ENCODE data around the gene LGR6. TPM values are rescaled to one million over a fixed set of nuclear protein-coding genes. Genes with fewer than 3 reads are reported as not detected.

The LGR6 gene
- total and polyA plus RNA-seq, 10 of the 15 experiments (the other 5 are each of a cell fraction or from before 2014, with no cell fraction given) = not detected

DNA sequence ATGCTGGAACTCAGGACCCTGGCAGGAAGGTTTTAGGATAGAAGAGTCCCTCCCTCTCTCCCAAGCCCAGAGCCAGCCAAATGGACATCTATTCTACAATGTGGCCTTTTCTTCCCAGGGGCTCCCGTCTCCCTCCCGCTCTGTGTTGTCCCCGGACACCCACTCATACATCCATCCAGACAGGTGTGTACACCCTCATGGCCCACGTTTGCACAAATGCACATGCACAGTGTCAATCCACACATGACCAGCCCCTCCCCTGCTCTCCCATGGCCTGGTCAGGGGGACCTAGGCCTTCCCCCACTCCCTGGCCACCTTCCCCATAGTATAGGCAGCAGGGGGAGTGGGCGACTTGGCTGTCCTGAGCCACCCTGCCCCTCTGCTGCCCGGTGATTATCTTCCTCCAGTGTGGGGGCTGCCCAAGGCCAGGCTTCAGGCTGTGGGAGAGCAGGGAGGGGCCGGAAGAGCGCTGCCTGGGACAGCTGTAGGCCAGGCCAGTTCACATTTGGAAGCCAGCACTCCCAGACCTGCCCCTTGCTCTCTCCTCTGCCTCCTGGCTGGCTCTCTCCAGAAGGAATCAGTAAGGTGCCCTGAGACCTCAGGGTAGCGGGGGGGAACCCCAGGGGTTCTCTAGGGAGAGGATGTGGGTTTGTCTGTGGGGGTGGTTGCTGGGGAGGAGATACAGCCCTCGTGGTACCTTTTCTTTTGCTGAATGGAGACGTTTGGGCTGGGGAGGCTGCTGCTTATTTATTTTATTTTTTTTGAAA lies 29.1 kb upstream of the LGR6 start (continued):
- TF ChIP-seq NRF1 (conservative IDR thresholded peaks at IDR 0.05; ENCODE audit: low read depth, low read length) = no peak
- TF ChIP-seq CEBPB (IDR thresholded peaks at IDR 0.05; ENCODE audit: borderline replicate concordance in 1 of 2, low read depth in 2 of 2, low read length in 2 of 2) = no peak
- TF ChIP-seq, protein P1, sequence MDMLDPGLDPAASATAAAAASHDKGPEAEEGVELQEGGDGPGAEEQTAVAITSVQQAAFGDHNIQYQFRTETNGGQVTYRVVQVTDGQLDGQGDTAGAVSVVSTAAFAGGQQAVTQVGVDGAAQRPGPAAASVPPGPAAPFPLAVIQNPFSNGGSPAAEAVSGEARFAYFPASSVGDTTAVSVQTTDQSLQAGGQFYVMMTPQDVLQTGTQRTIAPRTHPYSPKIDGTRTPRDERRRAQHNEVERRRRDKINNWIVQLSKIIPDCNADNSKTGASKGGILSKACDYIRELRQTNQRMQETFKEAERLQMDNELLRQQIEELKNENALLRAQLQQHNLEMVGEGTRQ (IDR thresholded peaks at IDR 0.05; ENCODE audit: borderline replicate concordance, low read depth, low read length) = no peak; the same call in 1 of the 2 replicates
- TF ChIP-seq SIN3A (IDR thresholded peaks at IDR 0.05; ENCODE audit: low read depth, low read length) = no peak
- TF ChIP-seq, protein P2, sequence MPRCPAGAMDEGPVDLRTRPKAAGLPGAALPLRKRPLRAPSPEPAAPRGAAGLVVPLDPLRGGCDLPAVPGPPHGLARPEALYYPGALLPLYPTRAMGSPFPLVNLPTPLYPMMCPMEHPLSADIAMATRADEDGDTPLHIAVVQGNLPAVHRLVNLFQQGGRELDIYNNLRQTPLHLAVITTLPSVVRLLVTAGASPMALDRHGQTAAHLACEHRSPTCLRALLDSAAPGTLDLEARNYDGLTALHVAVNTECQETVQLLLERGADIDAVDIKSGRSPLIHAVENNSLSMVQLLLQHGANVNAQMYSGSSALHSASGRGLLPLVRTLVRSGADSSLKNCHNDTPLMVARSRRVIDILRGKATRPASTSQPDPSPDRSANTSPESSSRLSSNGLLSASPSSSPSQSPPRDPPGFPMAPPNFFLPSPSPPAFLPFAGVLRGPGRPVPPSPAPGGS (IDR thresholded peaks at IDR 0.05; ENCODE audit: borderline replicate concordance, insufficient read depth, low read depth, low read length, poor library complexity, severe bottlenecking) = peak; percentile 65
- peak; percentile 84 for TF ChIP-seq DPF2 (IDR thresholded peaks at IDR 0.05)
- no peak for TF ChIP-seq SUZ12 (IDR thresholded peaks at IDR 0.05; ENCODE audit: unreplicated experiment)
- no peak for TF ChIP-seq TARDBP (IDR thresholded peaks at IDR 0.05; ENCODE audit: borderline replicate concordance)
- peak; percentile 90 for TF ChIP-seq IKZF1 (conservative IDR thresholded peaks at IDR 0.05)
- no peak for TF ChIP-seq SMC3 (IDR thresholded peaks at IDR 0.05; ENCODE audit: borderline replicate concordance, low read length)
- TF ChIP-seq CBX3 (IDR thresholded peaks at IDR 0.05; ENCODE audit: borderline replicate concordance, low read depth) = no peak
- no peak for TF ChIP-seq NFYB (IDR thresholded peaks at IDR 0.05; ENCODE audit: insufficient read depth, low read depth, low read length)
- 0 out of 2 replicates have a peak, but pooled peaks have one; percentile 46 for TF ChIP-seq BACH1 (IDR thresholded peaks at IDR 0.05; ENCODE audit: borderline replicate concordance)
- peak; percentile 81; the same call in 1 of the 2 replicates for TF ChIP-seq NBN (IDR thresholded peaks at IDR 0.05)
- TF ChIP-seq, protein P3, sequence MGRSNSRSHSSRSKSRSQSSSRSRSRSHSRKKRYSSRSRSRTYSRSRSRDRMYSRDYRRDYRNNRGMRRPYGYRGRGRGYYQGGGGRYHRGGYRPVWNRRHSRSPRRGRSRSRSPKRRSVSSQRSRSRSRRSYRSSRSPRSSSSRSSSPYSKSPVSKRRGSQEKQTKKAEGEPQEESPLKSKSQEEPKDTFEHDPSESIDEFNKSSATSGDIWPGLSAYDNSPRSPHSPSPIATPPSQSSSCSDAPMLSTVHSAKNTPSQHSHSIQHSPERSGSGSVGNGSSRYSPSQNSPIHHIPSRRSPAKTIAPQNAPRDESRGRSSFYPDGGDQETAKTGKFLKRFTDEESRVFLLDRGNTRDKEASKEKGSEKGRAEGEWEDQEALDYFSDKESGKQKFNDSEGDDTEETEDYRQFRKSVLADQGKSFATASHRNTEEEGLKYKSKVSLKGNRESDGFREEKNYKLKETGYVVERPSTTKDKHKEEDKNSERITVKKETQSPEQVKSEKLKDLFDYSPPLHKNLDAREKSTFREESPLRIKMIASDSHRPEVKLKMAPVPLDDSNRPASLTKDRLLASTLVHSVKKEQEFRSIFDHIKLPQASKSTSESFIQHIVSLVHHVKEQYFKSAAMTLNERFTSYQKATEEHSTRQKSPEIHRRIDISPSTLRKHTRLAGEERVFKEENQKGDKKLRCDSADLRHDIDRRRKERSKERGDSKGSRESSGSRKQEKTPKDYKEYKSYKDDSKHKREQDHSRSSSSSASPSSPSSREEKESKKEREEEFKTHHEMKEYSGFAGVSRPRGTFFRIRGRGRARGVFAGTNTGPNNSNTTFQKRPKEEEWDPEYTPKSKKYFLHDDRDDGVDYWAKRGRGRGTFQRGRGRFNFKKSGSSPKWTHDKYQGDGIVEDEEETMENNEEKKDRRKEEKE (IDR thresholded peaks at IDR 0.05) = no peak
- TF ChIP-seq RAD51 (IDR thresholded peaks at IDR 0.05) = peak; percentile 62
- peak; percentile 82 to 84 for TF ChIP-seq IKZF2 (IDR thresholded peaks at IDR 0.05)
- TF ChIP-seq RUNX3 (IDR thresholded peaks at IDR 0.05; ENCODE audit: low read length) = no peak
- peak; percentile 86 for TF ChIP-seq EED (IDR thresholded peaks at IDR 0.05; ENCODE audit: low read depth)
- TF ChIP-seq, protein P4, sequence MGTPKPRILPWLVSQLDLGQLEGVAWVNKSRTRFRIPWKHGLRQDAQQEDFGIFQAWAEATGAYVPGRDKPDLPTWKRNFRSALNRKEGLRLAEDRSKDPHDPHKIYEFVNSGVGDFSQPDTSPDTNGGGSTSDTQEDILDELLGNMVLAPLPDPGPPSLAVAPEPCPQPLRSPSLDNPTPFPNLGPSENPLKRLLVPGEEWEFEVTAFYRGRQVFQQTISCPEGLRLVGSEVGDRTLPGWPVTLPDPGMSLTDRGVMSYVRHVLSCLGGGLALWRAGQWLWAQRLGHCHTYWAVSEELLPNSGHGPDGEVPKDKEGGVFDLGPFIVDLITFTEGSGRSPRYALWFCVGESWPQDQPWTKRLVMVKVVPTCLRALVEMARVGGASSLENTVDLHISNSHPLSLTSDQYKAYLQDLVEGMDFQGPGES (IDR thresholded peaks at IDR 0.05) = no peak
- peak in 1 of 2 experiments; percentile 7; a peak in 1 of 4 replicates for TF ChIP-seq BHLHE40 (IDR thresholded peaks at IDR 0.05; ENCODE audit: borderline replicate concordance in 1 of 2, low read depth in 2 of 2, low read length in 1 of 2)
